ENCODE measurements around the gene TNNT3. TPM values are rescaled to one million over a fixed set of nuclear protein-coding genes. Genes with fewer than 3 reads are reported as not detected.

The TNNT3 gene
- total RNA-seq, 2 experiments from 2014 or later = 13.7 to 16.7 TPM

DNA sequence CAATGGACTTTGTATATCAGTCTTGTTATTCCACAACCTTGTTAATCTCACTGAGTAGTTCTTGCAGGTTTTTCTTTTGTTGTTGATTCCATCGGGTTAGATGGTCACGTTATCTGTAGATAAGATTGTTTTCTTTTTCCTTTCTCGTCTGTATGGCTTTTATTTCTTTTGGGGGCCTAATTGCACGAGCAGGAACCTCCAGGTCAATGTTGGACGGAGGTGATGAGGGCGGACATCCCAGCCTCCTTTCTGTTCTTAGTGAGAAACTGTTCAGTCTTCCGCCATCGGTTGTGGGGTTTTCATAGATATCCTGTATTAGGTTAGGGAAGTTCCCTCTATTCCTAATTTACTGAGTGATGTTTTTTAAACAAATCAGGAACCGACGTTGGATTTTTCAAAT lies 23.0 kb upstream of the TNNT3 start:
- DNase-seq = no peak
- Mint-ChIP-seq H3K36me3 (peaks cover 18% of the 10 kb centered on the region), H3K9me3 (peaks cover 3% of the 10 kb centered on the region), H3K27me3 (peaks cover 28% of the 10 kb centered on the region), H3K27ac (no peak overlapping the region), H3K4me3 (no peak overlapping the region), H3K4me1 (peaks cover 11% of the 10 kb centered on the region)
- no peak for ATAC-seq (ENCODE audit: low read depth)
- POLR2A ChIA-PET = no interaction called here

DNA sequence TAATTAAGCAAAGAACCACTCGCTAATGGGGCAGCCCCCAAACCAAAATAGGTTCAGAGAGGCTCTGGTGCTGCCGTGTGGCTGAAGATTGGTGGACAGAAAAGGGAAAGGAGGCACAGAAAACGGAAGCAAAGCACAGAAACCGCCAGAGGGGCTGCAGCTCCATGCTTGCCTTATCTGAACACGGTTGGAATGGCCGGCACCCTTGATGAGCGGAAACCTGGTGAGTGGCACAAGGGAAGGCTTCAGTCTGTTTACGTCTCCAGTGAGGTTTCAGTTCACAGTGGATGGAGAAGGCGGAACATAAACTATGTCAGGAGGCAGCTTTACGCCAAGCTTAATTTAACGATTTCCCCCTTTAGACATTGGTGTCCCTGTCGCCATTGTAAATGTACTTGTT lies 22.6 kb upstream of the TNNT3 start:
- no peak for DNase-seq
- H3K4me1 Mint-ChIP-seq = peaks cover 11% of the 10 kb centered on the region
- peaks cover 17% of the 10 kb centered on the region for H3K36me3 Mint-ChIP-seq
- H3K27ac Mint-ChIP-seq = no peak overlapping the region
- peaks cover 28% of the 10 kb centered on the region for H3K27me3 Mint-ChIP-seq
- POLR2A ChIA-PET = no interaction called here
- no peak overlapping the region for H3K4me3 Mint-ChIP-seq
- ATAC-seq (ENCODE audit: low read depth) = no peak
- H3K9me3 Mint-ChIP-seq = peaks cover 3% of the 10 kb centered on the region

DNA sequence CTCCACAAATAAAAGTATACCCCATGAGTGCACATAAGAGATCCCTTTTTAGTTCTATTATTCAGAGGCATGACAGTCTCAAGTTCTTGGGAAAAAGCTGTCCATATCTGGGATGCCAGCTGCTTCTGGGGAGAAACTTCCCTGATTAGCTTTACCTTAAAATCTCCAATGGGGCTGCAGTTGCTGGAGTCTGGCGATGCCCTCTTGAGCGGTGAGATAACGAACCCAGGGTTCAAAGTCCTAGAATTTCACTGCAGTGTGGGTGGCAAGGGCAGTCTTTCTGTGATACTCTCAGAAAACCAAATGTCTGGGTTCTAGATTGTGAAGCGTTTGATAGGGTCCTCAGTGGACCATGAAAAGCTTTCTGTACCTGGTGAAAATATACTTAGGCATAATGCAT lies 20.4 kb upstream of the TNNT3 start:
- POLR2A ChIA-PET = no interaction called here
- DNase-seq (no peak), ATAC-seq (ENCODE audit: low read depth) (no peak)
- no peaks in the 10 kb centered on the region for H3K9me3 Mint-ChIP-seq
- H3K27ac Mint-ChIP-seq = no peak overlapping the region
- no peak overlapping the region for H3K4me3 Mint-ChIP-seq
- no peaks in the 10 kb centered on the region for H3K36me3 Mint-ChIP-seq
- H3K4me1 Mint-ChIP-seq = no peaks in the 10 kb centered on the region
- H3K27me3 Mint-ChIP-seq = peaks cover 28% of the 10 kb centered on the region

DNA sequence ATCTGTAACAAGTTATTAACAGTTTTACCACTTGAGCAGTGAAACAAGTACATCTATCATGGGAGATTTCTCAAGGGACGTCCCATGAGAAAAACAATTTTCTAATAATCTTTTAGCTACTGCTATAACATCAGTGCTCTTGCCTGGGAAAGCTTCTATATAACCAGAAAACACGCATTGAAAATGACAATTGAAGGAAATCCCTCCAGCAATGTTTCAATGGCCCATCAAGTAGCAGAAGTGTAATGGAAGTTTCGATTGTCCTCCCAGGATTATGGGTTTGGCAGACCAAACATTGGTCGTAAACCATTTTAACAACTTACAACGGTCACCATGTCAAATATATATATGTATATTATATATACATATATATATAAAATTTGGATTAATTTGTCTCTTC lies 19.8 kb upstream of the TNNT3 start:
- Mint-ChIP-seq H3K4me1 (no peaks in the 10 kb centered on the region), H3K36me3 (no peaks in the 10 kb centered on the region), H3K27me3 (peaks cover 28% of the 10 kb centered on the region), H3K27ac (no peak overlapping the region), H3K4me3 (no peak overlapping the region), H3K9me3 (no peaks in the 10 kb centered on the region)
- DNase-seq = no peak
- ATAC-seq (ENCODE audit: low read depth) = no peak
- POLR2A ChIA-PET = no interaction called here

DNA sequence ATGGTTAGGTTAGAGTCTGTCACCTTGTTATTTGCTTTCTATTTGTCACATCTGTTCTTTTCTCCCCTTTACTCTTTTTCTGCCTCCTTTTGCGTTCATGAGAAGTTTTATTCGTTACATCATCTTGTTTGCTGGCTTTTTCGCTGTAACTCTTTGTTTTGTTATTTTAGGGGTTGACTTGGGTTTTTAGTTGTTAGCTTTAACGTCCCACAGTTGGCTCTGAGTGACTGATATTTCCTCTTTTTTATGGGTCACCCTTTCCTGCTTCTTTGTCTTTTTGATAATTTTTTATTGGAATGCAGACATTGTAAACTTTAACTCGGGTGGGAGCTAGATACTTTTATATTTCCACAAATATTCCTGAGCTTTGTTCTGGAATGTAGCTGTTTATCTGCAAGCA lies 13.3 kb upstream of the TNNT3 start:
- no peaks in the 10 kb centered on the region for H3K4me1 Mint-ChIP-seq
- no peak overlapping the region for H3K4me3 Mint-ChIP-seq
- DNase-seq (no peak), ATAC-seq (ENCODE audit: low read depth) (no peak)
- H3K27me3 Mint-ChIP-seq = peaks cover 14% of the 10 kb centered on the region
- no peak overlapping the region for H3K27ac Mint-ChIP-seq
- POLR2A ChIA-PET = interaction anchor here (1.0 to 1.3 kb wide), 2 partner anchors 42 to 58 kb away, joined by 3 read pairs; no protein-coding TSS in a partner anchor
- no peaks in the 10 kb centered on the region for H3K9me3 Mint-ChIP-seq
- H3K36me3 Mint-ChIP-seq = no peaks in the 10 kb centered on the region

DNA sequence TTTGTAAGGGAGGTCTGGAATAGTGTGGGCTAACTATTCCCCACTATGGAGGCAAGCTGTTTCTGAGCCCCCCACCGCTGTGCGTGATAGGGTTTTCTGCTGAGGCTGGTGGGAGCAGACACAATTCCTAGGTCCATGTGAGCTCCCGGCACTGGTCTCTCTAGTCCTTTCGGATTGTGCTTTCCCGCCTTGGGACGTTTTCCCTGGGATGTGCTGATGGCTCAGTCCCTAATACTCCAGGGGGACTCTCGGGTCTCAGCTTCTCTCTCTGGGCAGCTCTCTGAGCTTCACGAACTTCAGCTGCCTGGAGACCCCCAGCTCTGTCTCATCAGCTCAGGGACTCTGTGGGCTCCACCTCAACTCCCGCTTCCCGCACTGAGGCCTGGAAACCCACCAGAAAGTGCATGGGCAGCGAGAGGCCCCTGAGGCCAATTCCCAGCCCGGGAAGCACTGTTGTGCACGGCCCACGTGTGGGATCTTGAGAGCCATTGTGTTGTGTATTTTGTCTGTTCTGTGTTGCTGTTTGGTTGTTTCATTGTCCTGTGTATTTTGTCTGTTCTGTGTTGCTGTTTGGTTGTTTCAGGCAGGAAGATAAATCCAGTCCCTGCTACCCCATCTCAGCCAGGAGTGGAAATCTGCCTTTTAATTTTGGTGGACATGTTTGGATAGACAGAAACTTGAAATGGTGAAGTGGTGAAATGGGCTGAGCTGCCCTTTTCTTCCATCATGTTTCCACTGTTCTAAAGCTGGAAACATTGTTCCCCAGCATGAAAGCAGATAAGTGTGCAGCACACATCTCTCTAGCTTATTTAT lies 12.7 kb upstream of the TNNT3 start:
- no peak overlapping the region for H3K27ac Mint-ChIP-seq
- POLR2A ChIA-PET = interaction anchor here (1.0 to 1.3 kb wide), 2 partner anchors 41 to 59 kb away, joined by 3 read pairs; no protein-coding TSS in a partner anchor
- H3K36me3 Mint-ChIP-seq = no peaks in the 10 kb centered on the region
- no peaks in the 10 kb centered on the region for H3K9me3 Mint-ChIP-seq
- DNase-seq (no peak), ATAC-seq (ENCODE audit: low read depth) (no peak)
- no peak overlapping the region for H3K4me3 Mint-ChIP-seq
- H3K27me3 Mint-ChIP-seq = peaks cover 17% of the 10 kb centered on the region
- no peaks in the 10 kb centered on the region for H3K4me1 Mint-ChIP-seq

DNA sequence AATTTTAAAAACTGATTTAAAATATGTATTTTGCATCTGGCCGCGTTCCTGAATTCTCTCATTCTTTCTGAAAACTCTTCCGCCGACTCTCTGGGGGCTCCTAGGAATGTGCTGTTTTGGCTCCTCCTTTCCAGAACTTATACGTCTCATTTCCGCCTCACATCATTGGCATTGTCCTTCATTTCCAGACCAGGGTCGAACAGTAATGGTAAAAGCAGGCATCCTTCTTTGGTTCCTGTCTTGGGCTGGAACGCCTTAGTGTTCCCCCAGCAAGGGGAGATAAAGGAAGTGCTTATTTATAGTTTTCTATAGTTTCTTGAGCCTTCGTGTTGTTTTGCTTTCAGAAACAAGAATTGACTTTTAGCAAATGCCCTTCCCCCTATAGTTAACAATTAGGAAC lies 10.9 kb upstream of the TNNT3 start:
- H3K27me3 Mint-ChIP-seq = peaks cover 17% of the 10 kb centered on the region
- no peak overlapping the region for H3K27ac Mint-ChIP-seq
- DNase-seq = no peak
- no peak for ATAC-seq (ENCODE audit: low read depth)
- no peaks in the 10 kb centered on the region for H3K36me3 Mint-ChIP-seq
- H3K9me3 Mint-ChIP-seq = no peaks in the 10 kb centered on the region
- POLR2A ChIA-PET = no interaction called here
- no peaks in the 10 kb centered on the region for H3K4me1 Mint-ChIP-seq
- no peak overlapping the region for H3K4me3 Mint-ChIP-seq

DNA sequence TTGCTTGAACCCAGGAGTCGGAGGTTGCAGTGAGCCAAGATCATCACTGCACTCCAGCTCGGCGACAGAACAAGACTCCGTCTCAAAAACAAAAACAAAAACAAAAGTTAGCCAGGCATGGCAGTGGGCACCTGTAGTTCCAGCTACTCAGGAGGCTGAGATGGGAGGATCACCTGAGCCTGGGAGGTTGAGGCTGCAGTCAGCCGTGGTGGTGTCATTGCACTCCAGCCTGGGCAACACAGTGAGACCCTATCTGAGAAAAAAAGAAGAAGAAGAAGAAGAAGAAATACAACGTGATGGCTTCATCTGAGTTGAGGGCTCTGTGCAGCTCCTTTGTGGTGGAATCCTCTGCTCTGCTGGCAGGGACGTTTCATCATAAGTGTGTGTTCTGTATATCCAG lies 10.0 kb upstream of the TNNT3 start:
- H3K4me1 Mint-ChIP-seq = peaks cover 2% of the 10 kb centered on the region
- H3K9me3 Mint-ChIP-seq = peaks cover 2% of the 10 kb centered on the region
- no peak overlapping the region for H3K4me3 Mint-ChIP-seq
- peaks cover 19% of the 10 kb centered on the region for H3K27me3 Mint-ChIP-seq
- no peaks in the 10 kb centered on the region for H3K36me3 Mint-ChIP-seq
- DNase-seq = no peak
- no peak overlapping the region for H3K27ac Mint-ChIP-seq
- POLR2A ChIA-PET = no interaction called here
- no peak for ATAC-seq (ENCODE audit: low read depth)

DNA sequence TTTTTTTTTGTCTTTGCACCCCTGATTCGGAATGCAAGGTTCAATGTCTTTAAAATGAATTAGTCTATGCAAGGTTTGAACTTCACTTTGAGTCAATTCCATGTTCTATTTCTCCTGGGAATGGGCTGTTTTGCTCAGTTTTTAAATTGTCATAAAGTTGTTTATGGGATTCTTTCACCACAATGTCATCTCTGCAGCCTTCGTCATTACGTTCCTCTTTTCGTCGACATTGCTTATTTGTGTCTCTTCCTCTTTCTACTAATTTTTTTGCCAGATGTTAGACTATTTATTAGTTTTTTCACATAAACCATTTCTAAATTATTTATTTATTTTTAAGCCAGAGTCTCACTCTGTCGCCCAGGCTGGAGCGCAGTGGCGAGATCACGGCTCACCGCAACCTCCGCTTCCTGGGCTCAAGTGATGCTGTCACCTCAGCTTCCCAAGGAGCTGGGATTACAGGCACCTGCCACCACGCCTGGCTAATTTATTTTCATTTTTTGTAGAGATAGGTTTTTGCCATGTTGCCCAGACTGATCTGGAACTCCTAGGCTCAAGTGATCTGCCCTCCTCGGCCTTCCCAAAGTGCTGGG lies 7.1 kb upstream of the TNNT3 start:
- peaks cover 4% of the 10 kb centered on the region for H3K9me3 Mint-ChIP-seq
- peaks cover 5% of the 10 kb centered on the region for H3K36me3 Mint-ChIP-seq
- DNase-seq (no peak), ATAC-seq (ENCODE audit: low read depth) (no peak)
- H3K4me1 Mint-ChIP-seq = peaks cover 7% of the 10 kb centered on the region
- H3K4me3 Mint-ChIP-seq = no peak overlapping the region
- POLR2A ChIA-PET = no interaction called here
- peaks cover 7% of the 10 kb centered on the region for H3K27me3 Mint-ChIP-seq
- H3K27ac Mint-ChIP-seq = no peak overlapping the region

DNA sequence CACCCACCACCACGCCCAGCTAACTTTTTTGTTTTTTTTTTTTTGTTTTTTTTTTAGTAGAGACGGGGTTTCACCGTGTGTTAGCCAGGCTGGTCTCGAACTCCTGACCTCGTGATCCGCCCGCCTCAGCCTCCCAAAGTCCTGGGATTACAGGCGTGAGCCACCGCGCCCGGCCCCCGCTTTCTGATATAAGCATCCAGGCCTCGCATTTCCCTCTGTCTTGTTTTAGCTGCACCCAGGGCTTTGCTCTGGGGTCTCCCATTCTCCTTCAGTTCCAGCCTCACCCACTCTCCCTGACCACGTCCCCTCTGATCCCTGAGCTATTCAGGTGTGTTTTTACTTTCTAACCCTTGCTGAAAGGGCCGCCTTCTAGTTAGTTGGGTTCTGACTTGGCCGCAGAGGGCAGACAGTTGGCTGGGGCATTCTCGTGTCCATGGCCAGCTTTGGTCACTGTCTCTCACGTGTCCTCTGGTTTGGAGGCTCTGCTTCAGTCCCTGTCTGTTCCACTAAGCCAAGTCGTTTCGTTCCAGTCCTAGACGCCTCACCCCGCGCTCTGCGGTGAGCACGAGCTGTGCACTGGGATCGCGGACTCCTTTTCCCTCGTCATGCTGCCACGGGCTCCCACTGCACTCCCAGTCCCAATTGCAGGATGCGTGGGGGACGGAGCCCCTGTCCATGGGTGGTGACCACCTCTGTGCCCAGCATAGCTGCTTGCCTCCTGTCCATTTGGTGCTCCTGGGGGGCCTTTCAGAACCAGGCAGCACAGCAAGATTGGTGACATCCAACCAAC lies 6.0 kb upstream of the TNNT3 start:
- Mint-ChIP-seq H3K4me1 (peaks cover 7% of the 10 kb centered on the region), H3K4me3 (no peak overlapping the region), H3K36me3 (peaks cover 5% of the 10 kb centered on the region), H3K27me3 (peaks cover 5% of the 10 kb centered on the region), H3K9me3 (peaks cover 4% of the 10 kb centered on the region), H3K27ac (no peak overlapping the region)
- ATAC-seq (ENCODE audit: low read depth) = no peak
- DNase-seq = no peak
- POLR2A ChIA-PET = no interaction called here

DNA sequence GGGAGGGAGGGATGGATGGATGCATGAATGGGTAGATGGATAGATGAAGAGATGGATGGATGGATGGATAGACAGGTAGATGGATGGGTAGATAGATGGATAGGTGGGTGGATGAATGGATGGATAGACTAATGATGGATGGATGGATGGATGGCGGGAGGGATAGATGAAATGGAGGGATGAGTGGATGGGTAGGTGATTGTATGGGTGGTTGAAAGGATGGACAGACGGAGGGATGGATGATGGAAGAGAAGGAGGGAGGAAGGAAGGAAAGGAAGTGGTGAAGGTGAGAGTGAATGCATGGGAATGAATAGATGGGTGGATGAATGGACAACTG lies 3.7 kb upstream of the TNNT3 start:
- no peak for ATAC-seq (ENCODE audit: low read depth)
- Mint-ChIP-seq H3K9me3 (peaks cover 4% of the 10 kb centered on the region), H3K36me3 (peaks cover 5% of the 10 kb centered on the region), H3K4me1 (peaks cover 7% of the 10 kb centered on the region), H3K4me3 (no peak overlapping the region), H3K27me3 (peaks cover 5% of the 10 kb centered on the region), H3K27ac (peak overlapping the region; percentile 11)
- POLR2A ChIA-PET = interaction anchor here (3.6 kb wide), 1 partner anchor 26 kb away, joined by 31 read pairs; no protein-coding TSS in a partner anchor
- no peak for DNase-seq

DNA sequence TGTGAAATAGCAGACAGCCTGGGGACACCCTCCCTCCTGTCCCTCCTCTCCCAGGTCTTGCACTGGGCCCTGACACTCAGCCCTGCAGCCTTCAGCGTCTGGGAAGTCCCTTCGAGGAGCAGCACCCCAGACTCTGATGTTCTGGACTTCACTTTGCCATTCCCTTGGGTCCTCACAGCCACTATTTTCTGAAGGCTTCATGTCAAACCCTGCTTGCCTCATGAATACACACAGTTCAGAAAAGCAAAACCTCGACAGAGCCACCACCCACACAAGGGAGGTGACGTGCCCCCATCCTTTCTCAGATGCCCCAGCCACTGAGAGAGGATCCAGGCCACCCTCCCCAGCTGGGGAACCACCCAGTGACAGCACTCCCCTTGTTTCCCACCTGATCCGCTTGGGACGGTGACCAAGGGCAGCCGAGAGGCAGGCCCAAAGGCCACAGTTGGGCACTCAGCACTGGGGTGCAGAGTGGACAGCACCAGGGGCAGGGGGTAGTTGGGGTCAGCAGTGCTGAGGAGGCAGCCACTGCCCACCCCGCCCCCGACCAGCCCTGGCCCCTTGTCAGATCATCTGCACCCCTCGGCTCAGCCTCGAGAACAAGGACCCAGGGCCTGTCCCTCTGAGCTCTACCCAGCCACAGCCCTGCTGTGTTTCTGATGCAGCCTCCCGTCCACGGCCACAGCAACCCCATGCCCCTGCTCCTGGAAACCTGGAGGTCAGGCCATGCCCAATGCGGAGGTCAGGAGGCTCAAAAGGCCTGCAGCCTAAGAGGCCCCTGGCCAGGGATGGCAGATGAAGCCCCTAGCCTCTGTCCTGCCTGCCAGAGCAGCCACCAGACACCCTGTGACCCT lies 3.1 kb upstream of the TNNT3 start:
- Mint-ChIP-seq H3K27me3 (peaks cover 5% of the 10 kb centered on the region), H3K9me3 (peaks cover 4% of the 10 kb centered on the region), H3K4me3 (no peak overlapping the region), H3K4me1 (peaks cover 7% of the 10 kb centered on the region), H3K27ac (no peak overlapping the region), H3K36me3 (peaks cover 5% of the 10 kb centered on the region)
- POLR2A ChIA-PET = interaction anchor here (3.6 kb wide), 1 partner anchor 27 kb away, joined by 31 read pairs; no protein-coding TSS in a partner anchor
- DNase-seq = no peak
- ATAC-seq (ENCODE audit: low read depth) = peak; percentile 11

DNA sequence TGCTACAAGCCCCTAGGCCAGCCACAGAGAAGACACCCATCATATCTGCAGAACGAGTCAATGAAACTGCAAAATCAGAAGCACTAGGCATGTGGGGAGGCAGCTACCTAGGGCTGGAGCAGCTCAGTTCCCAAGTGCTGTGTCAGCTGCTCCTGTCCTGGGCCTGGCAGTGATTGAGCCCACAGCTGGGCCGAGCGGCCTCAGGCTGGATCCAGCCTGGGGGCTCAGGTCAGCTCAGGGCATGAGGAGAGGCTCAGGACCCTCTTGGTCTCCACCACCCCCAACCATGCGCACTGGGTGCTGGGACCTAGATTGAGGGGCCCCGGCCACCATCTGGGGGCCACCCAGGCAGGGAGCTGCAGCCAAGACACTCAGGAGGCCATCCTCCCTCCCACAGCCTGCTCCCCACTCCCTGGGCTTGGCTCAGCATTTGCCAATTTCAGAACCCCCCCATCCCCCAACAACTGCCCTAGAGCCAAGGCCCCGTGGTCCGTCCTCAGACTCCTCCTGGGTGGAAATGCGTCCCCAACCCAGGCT lies 2.4 kb upstream of the TNNT3 start:
- DNase-seq (peak; percentile 35), ATAC-seq (ENCODE audit: low read depth) (peak; percentile 16)
- POLR2A ChIA-PET = interaction anchor here (3.6 kb wide), 1 partner anchor 27 kb away, joined by 31 read pairs; no protein-coding TSS in a partner anchor
- Mint-ChIP-seq H3K36me3 (peaks cover 5% of the 10 kb centered on the region), H3K27ac (no peak overlapping the region), H3K4me3 (no peak overlapping the region), H3K9me3 (peaks cover 4% of the 10 kb centered on the region), H3K27me3 (peaks cover 2% of the 10 kb centered on the region), H3K4me1 (peaks cover 7% of the 10 kb centered on the region)
